Measurements from ENCODE around the gene C2orf49.

DNA sequence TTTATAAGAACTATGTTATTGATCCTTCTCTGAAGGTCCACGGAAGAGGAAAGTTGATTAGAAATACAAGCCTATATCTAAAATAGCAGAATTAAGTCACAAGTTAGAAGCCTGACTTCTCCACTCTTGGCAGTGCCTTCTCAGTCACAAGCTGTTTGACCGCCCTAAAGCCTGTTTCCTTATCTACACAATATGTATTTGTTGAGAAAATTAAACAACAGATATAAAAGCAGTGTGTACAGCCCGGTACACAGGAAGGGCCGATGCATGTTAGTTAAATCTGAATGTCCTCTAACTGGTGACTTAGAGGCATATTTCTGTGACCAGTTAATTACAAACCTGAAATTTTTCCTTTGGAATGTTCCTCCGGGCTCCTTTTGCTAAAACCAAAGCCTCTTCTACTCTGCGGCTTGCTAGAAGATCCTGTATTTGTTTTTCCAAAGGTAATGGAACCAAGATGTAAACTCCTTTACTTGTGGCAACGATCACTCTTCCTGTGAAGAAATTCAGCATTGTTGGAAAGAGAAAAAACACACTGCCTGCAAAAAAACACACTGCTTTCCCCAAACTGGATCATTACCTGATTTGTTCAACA is 41.2 kb upstream of the C2orf49 start:
- TF ChIP-seq, protein P1, sequence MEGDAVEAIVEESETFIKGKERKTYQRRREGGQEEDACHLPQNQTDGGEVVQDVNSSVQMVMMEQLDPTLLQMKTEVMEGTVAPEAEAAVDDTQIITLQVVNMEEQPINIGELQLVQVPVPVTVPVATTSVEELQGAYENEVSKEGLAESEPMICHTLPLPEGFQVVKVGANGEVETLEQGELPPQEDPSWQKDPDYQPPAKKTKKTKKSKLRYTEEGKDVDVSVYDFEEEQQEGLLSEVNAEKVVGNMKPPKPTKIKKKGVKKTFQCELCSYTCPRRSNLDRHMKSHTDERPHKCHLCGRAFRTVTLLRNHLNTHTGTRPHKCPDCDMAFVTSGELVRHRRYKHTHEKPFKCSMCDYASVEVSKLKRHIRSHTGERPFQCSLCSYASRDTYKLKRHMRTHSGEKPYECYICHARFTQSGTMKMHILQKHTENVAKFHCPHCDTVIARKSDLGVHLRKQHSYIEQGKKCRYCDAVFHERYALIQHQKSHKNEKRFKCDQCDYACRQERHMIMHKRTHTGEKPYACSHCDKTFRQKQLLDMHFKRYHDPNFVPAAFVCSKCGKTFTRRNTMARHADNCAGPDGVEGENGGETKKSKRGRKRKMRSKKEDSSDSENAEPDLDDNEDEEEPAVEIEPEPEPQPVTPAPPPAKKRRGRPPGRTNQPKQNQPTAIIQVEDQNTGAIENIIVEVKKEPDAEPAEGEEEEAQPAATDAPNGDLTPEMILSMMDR (conservative IDR thresholded peaks at IDR 0.05) = no peak
- TF ChIP-seq ZFX (IDR thresholded peaks at IDR 0.05) = no peak
